Measurements from ENCODE around the gene ASPSCR1.

GRCh38 chr17:81942167-81942553 lies 35.3 kb upstream of the ASPSCR1 start:
- TF ChIP-seq CTCF (IDR thresholded peaks at IDR 0.05; ENCODE audit: insufficient read depth, low read length, poor library complexity, severe bottlenecking) = no peak
- TF ChIP-seq EZH2phosphoT487 (conservative IDR thresholded peaks at IDR 0.05; ENCODE audit: low read length) = no peak

Measured in SU-DHL-6 (cell line).